Stimulated activated CD8-positive, alpha-beta memory T cell treated with anti-CD3 and anti-CD28 coated beads, Interleukin-15, amount 100 ng/mL, for 4 hours (primary cell): ENCODE results near the gene BLM.

ENCODE experiments used
- DNase-seq, 2 donors: peaks; one replicate each; pipeline ENCODE4 v3.0.0-alpha.2; 2020; ENCODE audit warnings: low read depth in 2 of 2

The BLM gene

GRCh38 chr15:90790057-90790456 is 72.9 kb downstream of the BLM start:
- DNase-seq: no peak

DNA sequence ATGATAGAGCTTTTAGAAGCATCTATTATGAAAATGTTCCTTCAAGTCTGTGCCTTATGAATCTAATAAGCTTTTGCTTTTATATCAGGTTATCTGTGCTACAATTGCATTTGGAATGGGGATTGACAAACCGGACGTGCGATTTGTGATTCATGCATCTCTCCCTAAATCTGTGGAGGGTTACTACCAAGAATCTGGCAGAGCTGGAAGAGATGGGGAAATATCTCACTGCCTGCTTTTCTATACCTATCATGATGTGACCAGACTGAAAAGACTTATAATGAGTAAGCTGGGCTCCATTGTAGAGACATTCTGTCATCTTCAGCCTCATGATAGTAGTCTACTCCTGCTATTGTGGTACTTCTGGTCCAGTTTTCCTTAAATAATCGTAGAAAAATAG is 73.4 kb downstream of the BLM start:
- DNase-seq: no peak

DNA sequence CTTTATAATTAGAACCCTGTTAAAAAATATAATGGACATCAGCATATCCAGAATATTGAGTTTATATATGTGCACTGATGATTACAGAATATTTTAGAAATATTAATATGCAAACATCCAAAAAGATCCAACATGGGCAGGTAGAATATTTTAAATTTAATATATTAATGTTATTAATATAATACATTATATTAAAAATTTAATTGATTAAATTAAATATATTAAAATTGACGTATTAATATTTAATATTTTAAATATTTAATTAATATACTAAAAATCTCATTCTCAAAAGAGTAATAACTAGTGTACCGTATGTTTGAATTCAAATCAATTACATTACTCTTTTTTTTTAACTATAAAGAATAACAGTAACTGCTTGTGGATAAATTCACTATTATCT is 77.4 kb downstream of the BLM start:
- DNase-seq: no peak

GRCh38 chr15:90799639-90800170 is 82.6 kb downstream of the BLM start:
- DNase-seq: no peak

GRCh38 chr15:90801803-90802202 is 84.7 kb downstream of the BLM start:
- no peak for DNase-seq

- no peak for DNase-seq
Measured at GRCh38 chr15:90807074-90807785, 90.1 kb downstream of the BLM start.

GRCh38 chr15:90807786-90808086 is 90.6 kb downstream of the BLM start:
- no peak for DNase-seq

DNA sequence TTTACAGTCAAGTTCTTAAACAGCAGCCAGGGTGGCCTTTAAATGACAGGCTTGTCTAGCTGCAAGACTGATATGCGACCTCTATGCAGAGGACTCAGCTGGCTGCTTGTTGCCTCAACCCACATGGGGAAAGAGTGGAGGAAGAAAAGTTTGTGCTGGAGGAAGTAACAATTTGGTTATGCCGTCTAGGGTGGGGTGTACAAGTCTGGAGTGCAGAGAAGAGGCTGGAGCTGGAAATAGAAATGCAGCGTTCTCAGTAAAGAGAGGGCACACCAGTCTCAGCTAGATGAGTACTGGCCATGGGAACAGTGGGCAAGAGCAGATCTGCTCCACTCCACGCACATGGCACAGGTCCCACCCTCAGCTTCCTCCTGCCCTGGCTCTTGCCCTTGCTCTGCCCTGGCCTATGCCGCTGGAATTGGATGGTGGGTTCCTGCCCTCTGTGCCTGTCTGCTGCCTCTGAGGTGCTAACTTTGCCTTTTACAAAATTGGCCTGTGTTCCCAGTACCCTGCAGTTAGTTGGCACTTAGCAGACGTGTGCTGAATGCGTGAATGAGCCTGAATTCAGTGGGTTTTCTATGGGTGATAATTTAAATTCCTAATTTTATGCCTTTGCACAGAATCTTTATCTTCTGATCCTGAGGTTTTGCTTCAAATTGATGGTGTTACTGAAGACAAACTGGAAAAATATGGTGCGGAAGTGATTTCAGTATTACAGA is 91.5 kb downstream of the BLM start:
- DNase-seq: no peak

- no peak for DNase-seq
Measured at GRCh38 chr15:90809536-90809935, 92.4 kb downstream of the BLM start.

GRCh38 chr15:90810354-90810753 is 93.2 kb downstream of the BLM start:
- DNase-seq: no peak

DNA sequence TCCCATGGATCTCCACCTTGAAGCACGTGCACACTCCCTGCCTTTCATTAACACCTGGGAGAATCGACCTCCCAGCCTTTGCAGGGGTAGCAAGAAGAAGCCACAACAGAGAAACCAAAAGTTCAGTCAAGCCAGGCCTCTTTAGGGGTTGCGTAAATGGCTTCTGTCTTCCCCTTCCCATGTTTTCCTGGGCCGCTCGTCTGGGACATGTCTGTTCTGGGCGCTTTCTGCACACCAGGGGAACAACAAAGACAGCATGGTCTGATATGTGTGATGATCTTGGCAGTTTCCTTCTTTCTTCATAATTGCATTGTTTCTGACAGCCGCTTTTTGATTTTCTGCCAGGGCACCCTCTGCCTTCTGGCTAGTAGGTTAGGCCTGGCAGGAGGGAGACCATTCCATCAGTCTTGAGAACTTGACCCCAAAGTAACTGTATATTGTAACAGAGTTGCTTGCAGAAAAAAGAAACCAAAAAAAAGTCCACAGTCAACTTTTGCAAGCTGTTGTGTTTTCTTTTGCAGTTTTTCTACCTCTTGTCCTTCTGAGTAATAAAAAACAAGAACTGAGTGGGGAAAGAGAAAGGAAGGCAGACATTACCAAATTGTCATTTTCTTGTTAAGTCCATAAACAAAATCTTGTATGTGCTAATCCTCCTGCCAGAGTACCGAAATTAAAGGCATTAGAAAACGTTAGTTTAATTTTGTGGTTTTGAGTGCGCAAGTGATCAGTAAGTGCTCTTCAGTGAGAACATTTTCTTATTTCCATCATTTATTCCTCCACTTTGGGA is 95.2 kb downstream of the BLM start:
- DNase-seq: no peak

- no peak for DNase-seq
Measured at GRCh38 chr15:90812958-90813265, 95.8 kb downstream of the BLM start.

- DNase-seq: no peak
Measured at GRCh38 chr15:90813796-90814190, 96.6 kb downstream of the BLM start.

DNA sequence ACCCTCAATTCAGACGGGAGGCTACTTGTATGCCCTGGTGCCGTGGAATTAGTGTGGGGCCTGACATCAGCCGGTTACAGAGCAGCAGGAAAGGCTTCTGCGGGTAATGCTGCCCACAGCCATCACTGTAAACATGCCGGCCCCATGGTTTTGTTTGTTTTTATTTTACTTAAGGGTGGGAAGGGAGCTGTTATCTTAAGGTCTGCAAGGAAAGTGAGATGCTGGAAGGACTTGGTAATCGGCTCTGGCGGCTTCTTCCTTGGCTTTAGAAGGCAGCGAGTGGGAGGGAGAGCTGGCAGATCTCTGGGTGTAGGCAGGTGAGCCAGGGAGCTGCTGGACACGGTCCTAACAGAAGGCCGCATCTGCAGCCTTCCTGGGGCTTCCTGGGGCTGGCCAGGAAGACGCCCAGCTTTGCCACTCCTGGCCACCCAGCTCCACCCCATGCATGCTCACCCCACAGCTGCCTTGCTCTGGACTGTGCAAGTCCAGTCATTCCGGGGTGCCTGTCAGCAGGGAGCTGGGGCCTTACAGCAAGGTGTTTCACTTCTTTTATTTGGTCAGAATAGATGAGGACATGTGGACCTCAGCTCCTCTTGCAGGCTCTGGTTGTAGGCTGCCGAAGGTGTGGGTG is 97.2 kb downstream of the BLM start:
- DNase-seq: no peak

DNA sequence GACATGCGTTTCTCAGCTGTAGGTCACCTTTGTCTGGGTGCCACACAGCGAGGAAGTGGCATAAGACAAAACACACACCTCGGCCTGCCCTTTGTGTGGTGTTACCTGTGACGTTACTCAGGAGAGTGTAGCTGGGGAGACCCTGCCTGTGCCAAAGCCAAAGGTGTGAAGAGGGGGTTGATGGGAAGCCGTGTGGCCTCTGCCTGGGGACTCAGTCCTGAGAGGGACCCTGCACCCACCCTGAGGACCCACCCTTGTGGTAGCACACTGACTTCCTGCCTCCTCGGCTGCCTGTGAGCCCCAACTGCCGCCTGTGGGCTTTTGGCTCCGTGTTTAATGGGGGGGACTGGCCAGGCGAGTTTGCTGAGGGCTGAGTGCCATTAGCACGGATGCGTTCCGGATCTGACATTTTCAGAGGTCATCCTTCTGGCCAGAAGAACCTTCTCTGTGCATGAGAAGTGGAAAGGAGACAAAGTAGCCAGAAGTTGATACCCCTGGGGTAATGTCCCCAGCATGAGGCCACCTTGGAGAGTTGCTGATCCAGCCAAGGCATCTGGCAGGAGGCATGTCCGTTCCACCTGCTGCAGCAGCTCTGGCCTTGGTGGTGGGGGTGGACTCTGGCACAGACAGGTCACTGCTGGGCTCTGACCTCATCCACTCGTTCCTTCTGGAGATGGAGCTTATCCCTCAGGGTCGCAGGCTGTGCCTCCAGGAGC is 99.4 kb downstream of the BLM start:
- DNase-seq: no peak

DNA sequence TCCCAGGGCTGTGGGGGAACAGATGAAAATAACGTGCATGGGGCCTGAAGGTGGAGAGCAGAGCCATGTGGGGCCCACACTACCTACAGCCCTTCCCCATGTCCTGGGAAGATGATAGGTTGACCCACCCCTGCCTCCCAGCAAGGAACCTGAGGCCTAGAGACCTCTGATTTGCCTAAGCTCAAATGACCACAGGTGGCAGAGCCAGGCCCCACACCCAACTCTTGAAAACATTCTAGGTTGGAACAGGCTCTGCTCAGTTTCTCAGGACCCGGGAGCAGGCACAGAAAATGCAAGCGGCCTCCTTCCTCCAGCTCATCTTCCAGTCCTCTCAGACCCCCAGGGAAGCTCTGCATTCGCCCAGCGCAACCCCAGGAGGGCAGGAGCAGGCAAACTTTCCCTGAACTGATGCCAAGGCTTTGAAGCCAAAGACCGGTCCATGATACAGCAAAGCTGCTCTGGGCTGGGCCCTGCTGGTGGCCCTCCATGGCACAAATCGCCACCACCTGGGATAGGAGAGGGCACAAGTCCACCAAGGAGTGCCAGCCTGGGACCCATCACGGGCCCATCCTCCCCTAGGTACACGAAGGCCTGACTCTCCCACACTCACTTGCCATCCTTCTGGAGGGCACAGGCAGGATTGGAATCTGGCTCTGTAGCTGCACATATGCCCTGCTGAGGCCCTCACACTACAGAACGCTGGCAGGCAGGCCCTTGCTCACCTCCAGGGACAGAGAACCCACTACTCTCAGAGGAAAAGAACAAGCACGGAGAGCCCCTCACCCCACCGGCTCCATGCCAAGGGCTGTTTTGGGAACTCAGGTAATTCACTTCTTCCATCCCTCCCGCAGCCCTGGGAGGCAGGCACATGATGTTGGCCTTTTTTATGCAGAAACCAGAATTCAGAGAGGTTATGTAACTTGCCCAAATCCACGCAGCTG is 100.2 kb downstream of the BLM start:
- DNase-seq: no peak

DNA sequence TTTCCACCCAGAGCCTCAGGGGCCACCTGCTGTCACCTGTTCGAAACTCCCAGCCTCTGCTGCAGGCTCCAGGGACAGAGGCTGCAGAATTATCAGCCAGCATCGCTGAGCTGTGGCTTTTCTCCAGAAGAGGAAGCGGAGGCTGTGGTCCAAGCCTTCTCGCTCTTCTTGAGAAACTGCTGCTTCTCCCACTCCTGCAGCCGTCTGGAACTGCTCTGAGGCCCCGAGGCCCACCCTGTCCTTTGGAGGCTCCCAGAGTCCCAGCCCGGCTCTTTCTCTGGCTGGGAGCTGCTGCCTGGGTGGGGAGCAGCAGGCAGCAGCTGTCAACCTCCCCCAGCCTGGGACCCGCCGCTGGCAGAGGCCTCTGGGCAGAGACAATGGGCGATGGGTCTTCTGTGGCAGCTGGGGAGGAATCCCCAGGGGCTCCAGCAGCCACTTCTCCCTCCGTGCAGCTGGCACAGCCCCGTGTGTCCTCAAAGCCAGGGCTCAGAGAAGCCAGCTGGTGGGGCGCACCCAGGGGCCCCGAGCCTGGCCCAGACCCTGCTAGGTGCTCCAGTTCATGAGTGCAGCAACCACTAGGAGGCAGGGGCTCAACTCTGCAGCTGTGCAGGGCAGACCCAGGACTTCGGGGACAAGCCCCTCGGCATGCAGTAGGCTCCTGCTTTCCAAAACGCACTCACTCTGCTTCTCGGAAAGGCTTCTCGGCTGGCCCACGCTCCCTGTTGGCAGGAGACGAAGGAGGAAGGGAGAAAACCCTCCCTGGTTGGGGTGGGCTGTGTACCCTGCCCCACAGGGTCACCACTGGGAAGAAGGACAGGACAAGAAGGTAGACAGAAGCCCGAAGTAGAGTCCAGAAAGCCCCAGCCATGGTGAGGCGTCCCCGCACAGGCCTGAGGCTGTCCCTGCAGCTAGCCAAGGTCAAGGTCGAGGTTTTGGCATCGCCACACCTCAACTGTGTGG is 101.4 kb downstream of the BLM start:
- no peak for DNase-seq

DNA sequence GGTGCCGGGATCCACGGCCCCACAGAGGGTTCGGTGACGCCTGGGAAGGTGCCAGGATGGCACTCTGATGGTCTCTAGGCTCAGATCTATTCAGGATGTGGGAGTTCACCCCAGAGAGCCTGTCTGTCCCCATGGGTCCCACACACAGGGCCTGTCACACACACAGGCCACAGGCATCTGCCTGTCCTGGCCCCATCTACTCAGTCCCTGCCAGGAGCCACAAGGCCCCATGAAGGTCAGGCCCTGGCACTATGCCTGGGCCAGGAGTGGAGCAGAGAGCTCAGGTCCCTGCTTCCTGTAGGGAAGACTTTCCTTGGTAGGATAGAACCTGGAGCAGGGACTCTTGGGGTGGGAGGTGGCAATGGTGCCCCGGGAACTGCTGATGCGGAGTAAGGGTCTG is 102.2 kb downstream of the BLM start:
- DNase-seq: no peak

GRCh38 chr15:90819850-90820249 is 102.7 kb downstream of the BLM start:
- DNase-seq: no peak

- no peak for DNase-seq
Measured at GRCh38 chr15:90820481-90820880, 103.3 kb downstream of the BLM start.
